Measurements from ENCODE around the gene IMPA2.
"Not testable (repeated sequence)": the region's sequence is repeated elsewhere in the genome, so short reads cannot be mapped to it uniquely, and the experiment has no call there.

DNA sequence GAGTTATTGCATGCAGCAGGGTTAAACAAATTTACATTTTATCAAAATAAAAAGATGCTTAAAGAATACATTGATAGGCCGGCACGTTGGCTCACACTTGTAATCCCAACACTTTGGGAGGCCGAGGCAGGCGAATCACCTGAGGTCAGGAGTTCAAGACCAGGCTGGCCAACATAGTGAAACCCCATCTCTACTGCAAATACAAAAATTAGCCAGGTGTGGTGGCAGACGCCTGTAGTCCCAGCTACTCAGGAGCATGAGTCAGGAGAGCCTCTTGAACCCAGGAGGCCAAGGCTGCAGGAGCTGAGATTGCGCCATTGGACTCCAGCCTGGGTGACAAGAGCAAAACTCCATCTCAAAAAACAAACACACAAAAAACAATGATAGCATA, 58.2 kb downstream of the IMPA2 start:
- TF ChIP-seq, protein P1, sequence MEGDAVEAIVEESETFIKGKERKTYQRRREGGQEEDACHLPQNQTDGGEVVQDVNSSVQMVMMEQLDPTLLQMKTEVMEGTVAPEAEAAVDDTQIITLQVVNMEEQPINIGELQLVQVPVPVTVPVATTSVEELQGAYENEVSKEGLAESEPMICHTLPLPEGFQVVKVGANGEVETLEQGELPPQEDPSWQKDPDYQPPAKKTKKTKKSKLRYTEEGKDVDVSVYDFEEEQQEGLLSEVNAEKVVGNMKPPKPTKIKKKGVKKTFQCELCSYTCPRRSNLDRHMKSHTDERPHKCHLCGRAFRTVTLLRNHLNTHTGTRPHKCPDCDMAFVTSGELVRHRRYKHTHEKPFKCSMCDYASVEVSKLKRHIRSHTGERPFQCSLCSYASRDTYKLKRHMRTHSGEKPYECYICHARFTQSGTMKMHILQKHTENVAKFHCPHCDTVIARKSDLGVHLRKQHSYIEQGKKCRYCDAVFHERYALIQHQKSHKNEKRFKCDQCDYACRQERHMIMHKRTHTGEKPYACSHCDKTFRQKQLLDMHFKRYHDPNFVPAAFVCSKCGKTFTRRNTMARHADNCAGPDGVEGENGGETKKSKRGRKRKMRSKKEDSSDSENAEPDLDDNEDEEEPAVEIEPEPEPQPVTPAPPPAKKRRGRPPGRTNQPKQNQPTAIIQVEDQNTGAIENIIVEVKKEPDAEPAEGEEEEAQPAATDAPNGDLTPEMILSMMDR (IDR thresholded peaks at IDR 0.05; ENCODE audit: insufficient read depth, low read length, poor library complexity, severe bottlenecking) = not testable (repeated sequence)
- TF ChIP-seq EZH2phosphoT487 (conservative IDR thresholded peaks at IDR 0.05; ENCODE audit: low read length) = not testable (repeated sequence)

Data from SU-DHL-6 (cell line).